SK-N-SH treated with all-trans-retinoic acid at 6 μM for 48 hours (cell line): ENCODE measurements around the gene SLC13A5.

ENCODE experiments used
- ATAC-seq: fragments of 200-7000 bp; cut with Tn5 transposase; 3 replicates; pipeline ENCODE4 v1.9.1; 2020; ENCODE audit warnings: mild to moderate bottlenecking, moderate library complexity
- ARNTL ChIP-seq: fragments of 450-650 bp; formaldehyde crosslinking; IDR thresholded peaks from 2 replicates; pipeline ENCODE4 v1.5.0; 2020; ENCODE audit warnings: low read depth, mild to moderate bottlenecking, moderate library complexity, borderline replicate concordance
- BACH2 ChIP-seq: fragments of 250-450 bp; sonication (Bioruptor Pico); IDR thresholded peaks from 2 replicates; pipeline ENCODE4 v1.9.0; 2021; ENCODE audit warnings: mild to moderate bottlenecking, borderline replicate concordance
- CSDC2 ChIP-seq: fragments of 250-450 bp; sonication (Bioruptor Pico); IDR thresholded peaks from 2 replicates; pipeline ENCODE4 v1.5.0; 2020; ENCODE audit warnings: mild to moderate bottlenecking, moderate library complexity
- ESRRG ChIP-seq: fragments of 250-450 bp; sonication (Bioruptor Pico); IDR thresholded peaks from 2 replicates; pipeline ENCODE4 v1.6.1; 2021; ENCODE audit warnings: mild to moderate bottlenecking
- GLIS3 ChIP-seq: fragments of 250-450 bp; sonication (Bioruptor Pico); IDR thresholded peaks from 2 replicates; pipeline ENCODE4 v1.5.0; 2020; ENCODE audit warnings: mild to moderate bottlenecking, moderate library complexity
- ISL1 ChIP-seq: fragments of 250-450 bp; sonication (Bioruptor Pico); IDR thresholded peaks from 2 replicates; pipeline ENCODE4 v2.1.2; 2022; ENCODE audit warnings: mild to moderate bottlenecking, moderate library complexity
- OSR1 ChIP-seq: fragments of 250-450 bp; sonication (Bioruptor Pico); IDR thresholded peaks from 2 replicates; pipeline ENCODE4 v1.8.0; 2022; ENCODE audit warnings: moderate library complexity, mild to moderate bottlenecking, inconsistent platforms
- PATZ1 ChIP-seq: fragments of 250-450 bp; sonication (Bioruptor Pico); IDR thresholded peaks from 2 replicates; pipeline ENCODE4 v1.8.0; 2020; ENCODE audit warnings: mild to moderate bottlenecking, moderate library complexity, borderline replicate concordance
- POU6F1 ChIP-seq: fragments of 250-450 bp; sonication (Bioruptor Pico); IDR thresholded peaks from 2 replicates; pipeline ENCODE4 v1.8.0; 2021; ENCODE audit warnings: low read depth, mild to moderate bottlenecking, moderate library complexity, borderline replicate concordance
- PPARA ChIP-seq: fragments of 250-450 bp; sonication (Bioruptor Pico); IDR thresholded peaks from 2 replicates; pipeline ENCODE4 v1.5.0; 2020; ENCODE audit warnings: mild to moderate bottlenecking, borderline replicate concordance
- RARB ChIP-seq: fragments of 250-450 bp; sonication (Bioruptor Pico); IDR thresholded peaks from 2 replicates; pipeline ENCODE4 v1.8.0; 2021; ENCODE audit warnings: mild to moderate bottlenecking, moderate library complexity
- SNAI2 ChIP-seq: fragments of 250-450 bp; sonication (Bioruptor Pico); IDR thresholded peaks from 2 replicates; pipeline ENCODE4 v1.5.0; 2020; ENCODE audit warnings: mild to moderate bottlenecking, moderate library complexity
- TOX ChIP-seq: fragments of 250-450 bp; sonication (Bioruptor Pico); IDR thresholded peaks from 2 replicates; pipeline ENCODE4 v1.8.0; 2021; ENCODE audit warnings: mild to moderate bottlenecking, moderate library complexity, borderline replicate concordance
- ZC3H10 ChIP-seq: fragments of 250-450 bp; sonication (Bioruptor Pico); IDR thresholded peaks from 2 replicates; pipeline ENCODE4 v1.5.1; 2021; ENCODE audit warnings: mild to moderate bottlenecking, moderate library complexity
- ZFP3 ChIP-seq: fragments of 250-450 bp; sonication (Bioruptor Pico); IDR thresholded peaks from 2 replicates; pipeline ENCODE4 v1.5.0; 2020; ENCODE audit warnings: mild to moderate bottlenecking, moderate library complexity
- ZFP30 ChIP-seq: fragments of 450-650 bp; formaldehyde crosslinking; IDR thresholded peaks from 2 replicates; pipeline ENCODE4 v1.5.0; 2022; ENCODE audit warnings: mild to moderate bottlenecking, moderate library complexity
- ZNF565 ChIP-seq: fragments of 450-650 bp; formaldehyde crosslinking; conservative IDR thresholded peaks from 2 replicates; pipeline ENCODE4 v1.5.0; 2020; ENCODE audit warnings: low read depth, mild to moderate bottlenecking, moderate library complexity
- ZNF70 ChIP-seq: fragments of 450-650 bp; formaldehyde crosslinking; IDR thresholded peaks from 2 replicates; pipeline ENCODE4 v1.5.0; 2020; ENCODE audit warnings: mild to moderate bottlenecking, moderate library complexity
- ZNF8 ChIP-seq: fragments of 450-650 bp; formaldehyde crosslinking; IDR thresholded peaks from 2 replicates; pipeline ENCODE4 v1.5.0; 2020; ENCODE audit warnings: mild to moderate bottlenecking, moderate library complexity
- TF ChIP-seq, protein P1 (sequence below): fragments of 250-450 bp; sonication (Bioruptor Pico); IDR thresholded peaks from 2 replicates; pipeline ENCODE4 v1.5.1; 2021; ENCODE audit warnings: mild to moderate bottlenecking, moderate library complexity
- TF ChIP-seq, protein P2 (sequence below): fragments of 250-450 bp; sonication (Bioruptor Pico); IDR thresholded peaks from 2 replicates; pipeline ENCODE4 v1.5.1; 2020; ENCODE audit warnings: low read depth, mild to moderate bottlenecking, moderate library complexity
- TF ChIP-seq, protein P3 (sequence below): fragments of 250-450 bp; sonication (Bioruptor Pico); IDR thresholded peaks from 2 replicates; pipeline ENCODE4 v1.5.0; 2020; ENCODE audit warnings: mild to moderate bottlenecking, moderate library complexity

Gene SLC13A5

GRCh38 chr17:6757747-6758146 lies 44.6 kb upstream of the SLC13A5 start (continued):
- TF ChIP-seq, protein P1, sequence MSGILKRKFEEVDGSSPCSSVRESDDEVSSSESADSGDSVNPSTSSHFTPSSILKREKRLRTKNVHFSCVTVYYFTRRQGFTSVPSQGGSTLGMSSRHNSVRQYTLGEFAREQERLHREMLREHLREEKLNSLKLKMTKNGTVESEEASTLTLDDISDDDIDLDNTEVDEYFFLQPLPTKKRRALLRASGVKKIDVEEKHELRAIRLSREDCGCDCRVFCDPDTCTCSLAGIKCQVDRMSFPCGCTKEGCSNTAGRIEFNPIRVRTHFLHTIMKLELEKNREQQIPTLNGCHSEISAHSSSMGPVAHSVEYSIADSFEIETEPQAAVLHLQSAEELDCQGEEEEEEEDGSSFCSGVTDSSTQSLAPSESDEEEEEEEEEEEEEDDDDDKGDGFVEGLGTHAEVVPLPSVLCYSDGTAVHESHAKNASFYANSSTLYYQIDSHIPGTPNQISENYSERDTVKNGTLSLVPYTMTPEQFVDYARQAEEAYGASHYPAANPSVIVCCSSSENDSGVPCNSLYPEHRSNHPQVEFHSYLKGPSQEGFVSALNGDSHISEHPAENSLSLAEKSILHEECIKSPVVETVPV, result no peak
- TF ChIP-seq TOX (CRISPR knock-in tag), result no peak
- TF ChIP-seq ZNF565 (CRISPR knock-in tag), result no peak
- TF ChIP-seq ESRRG (CRISPR knock-in tag), result no peak
- TF ChIP-seq ISL1 (CRISPR knock-in tag), result no peak
- TF ChIP-seq SNAI2 (CRISPR knock-in tag), result no peak

GRCh38 chr17:6756425-6757031 lies 43.4 kb upstream of the SLC13A5 start:
- ATAC-seq, result no peak
- TF ChIP-seq, protein P1, result no peak

GRCh38 chr17:6755731-6756184 lies 42.6 kb upstream of the SLC13A5 start, which contains the start of gene XAF1:
Gene XAF1 (plus strand): TSS chr17:6756046. CDS start chr17:6756079, 33 bp downstream.
- peak; percentile 18; the same call in 1 of the 3 replicates for ATAC-seq
- TF ChIP-seq OSR1, result no peak
- TF ChIP-seq POU6F1 (CRISPR knock-in tag), result no peak
- TF ChIP-seq, protein P2, sequence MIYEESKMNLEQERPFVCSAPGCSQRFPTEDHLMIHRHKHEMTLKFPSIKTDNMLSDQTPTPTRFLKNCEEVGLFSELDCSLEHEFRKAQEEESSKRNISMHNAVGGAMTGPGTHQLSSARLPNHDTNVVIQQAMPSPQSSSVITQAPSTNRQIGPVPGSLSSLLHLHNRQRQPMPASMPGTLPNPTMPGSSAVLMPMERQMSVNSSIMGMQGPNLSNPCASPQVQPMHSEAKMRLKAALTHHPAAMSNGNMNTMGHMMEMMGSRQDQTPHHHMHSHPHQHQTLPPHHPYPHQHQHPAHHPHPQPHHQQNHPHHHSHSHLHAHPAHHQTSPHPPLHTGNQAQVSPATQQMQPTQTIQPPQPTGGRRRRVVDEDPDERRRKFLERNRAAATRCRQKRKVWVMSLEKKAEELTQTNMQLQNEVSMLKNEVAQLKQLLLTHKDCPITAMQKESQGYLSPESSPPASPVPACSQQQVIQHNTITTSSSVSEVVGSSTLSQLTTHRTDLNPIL, result no peak
- TF ChIP-seq ZC3H10 (CRISPR knock-in tag), result no peak
- TF ChIP-seq ZNF565 (CRISPR knock-in tag), result no peak
- no peak for TF ChIP-seq ZFP30 (CRISPR knock-in tag)
- TF ChIP-seq TOX (CRISPR knock-in tag), result no peak
- TF ChIP-seq CSDC2, result no peak
- no peak for TF ChIP-seq PATZ1
- no peak for TF ChIP-seq PPARA
- TF ChIP-seq, protein P3, sequence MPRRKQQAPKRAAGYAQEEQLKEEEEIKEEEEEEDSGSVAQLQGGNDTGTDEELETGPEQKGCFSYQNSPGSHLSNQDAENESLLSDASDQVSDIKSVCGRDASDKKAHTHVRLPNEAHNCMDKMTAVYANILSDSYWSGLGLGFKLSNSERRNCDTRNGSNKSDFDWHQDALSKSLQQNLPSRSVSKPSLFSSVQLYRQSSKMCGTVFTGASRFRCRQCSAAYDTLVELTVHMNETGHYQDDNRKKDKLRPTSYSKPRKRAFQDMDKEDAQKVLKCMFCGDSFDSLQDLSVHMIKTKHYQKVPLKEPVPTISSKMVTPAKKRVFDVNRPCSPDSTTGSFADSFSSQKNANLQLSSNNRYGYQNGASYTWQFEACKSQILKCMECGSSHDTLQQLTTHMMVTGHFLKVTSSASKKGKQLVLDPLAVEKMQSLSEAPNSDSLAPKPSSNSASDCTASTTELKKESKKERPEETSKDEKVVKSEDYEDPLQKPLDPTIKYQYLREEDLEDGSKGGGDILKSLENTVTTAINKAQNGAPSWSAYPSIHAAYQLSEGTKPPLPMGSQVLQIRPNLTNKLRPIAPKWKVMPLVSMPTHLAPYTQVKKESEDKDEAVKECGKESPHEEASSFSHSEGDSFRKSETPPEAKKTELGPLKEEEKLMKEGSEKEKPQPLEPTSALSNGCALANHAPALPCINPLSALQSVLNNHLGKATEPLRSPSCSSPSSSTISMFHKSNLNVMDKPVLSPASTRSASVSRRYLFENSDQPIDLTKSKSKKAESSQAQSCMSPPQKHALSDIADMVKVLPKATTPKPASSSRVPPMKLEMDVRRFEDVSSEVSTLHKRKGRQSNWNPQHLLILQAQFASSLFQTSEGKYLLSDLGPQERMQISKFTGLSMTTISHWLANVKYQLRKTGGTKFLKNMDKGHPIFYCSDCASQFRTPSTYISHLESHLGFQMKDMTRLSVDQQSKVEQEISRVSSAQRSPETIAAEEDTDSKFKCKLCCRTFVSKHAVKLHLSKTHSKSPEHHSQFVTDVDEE (CRISPR knock-in tag), result no peak
- no peak for TF ChIP-seq ARNTL
- no peak for TF ChIP-seq ZFP3 (CRISPR knock-in tag)
- no peak for TF ChIP-seq BACH2 (CRISPR knock-in tag)
- TF ChIP-seq RARB (CRISPR knock-in tag), result no peak
- TF ChIP-seq ZNF70, result no peak
- no peak for TF ChIP-seq GLIS3 (CRISPR knock-in tag)
- no peak for TF ChIP-seq ZNF8 (CRISPR knock-in tag)
- TF ChIP-seq ISL1 (CRISPR knock-in tag), result no peak
- TF ChIP-seq SNAI2 (CRISPR knock-in tag), result no peak
